HG02885 (cell line): ENCODE results near the gene OR13J1.

ENCODE experiments used
- ATAC-seq: cut with Tn5 transposase; IDR thresholded peaks from one replicate; pipeline ENCODE4 v1.9.1; 2021; ENCODE audit warnings: mild to moderate bottlenecking; ENCODE audit not compliant: unreplicated experiment, poor library complexity

OR13J1 gene

DNA sequence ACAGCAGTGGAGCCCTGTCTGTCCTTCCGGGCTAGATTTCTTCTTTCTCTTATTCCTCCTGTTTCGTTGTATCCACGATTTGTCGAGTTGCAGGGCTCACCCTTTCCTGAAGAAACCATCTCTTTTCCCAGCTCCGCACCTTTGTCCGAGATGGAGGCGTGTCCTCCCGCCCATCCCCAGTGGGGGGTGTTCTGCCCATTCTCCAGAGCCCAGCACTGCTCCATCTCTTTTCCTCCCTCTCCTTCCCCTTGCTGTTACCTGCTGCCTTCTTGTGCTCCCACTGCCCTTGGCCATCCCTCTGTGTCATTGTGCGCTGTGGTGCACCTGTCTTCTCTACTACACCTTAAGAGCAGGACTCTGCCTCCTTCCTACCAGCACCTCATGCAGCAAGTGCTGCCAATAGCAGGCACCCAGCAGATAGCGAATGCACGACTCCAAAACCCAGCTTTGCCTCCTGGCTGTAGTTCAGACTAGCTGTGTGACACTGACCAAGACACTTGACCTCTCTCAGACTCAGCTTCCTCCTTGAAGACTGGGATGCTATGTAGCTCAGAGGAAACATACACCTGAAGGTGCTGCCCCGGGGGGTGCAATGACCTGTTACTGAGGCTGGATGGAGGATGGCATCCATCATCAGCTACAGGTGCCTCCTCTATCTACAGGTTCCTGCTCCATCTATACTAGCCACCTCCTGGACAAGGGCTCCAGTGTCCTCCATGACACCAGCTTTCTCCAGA lies 8.9 kb downstream of the OR13J1 start:
- no peak for ATAC-seq

- no peak for ATAC-seq
Measured at GRCh38 chr9:35859990-35860339, 10.2 kb downstream of the OR13J1 start.

DNA sequence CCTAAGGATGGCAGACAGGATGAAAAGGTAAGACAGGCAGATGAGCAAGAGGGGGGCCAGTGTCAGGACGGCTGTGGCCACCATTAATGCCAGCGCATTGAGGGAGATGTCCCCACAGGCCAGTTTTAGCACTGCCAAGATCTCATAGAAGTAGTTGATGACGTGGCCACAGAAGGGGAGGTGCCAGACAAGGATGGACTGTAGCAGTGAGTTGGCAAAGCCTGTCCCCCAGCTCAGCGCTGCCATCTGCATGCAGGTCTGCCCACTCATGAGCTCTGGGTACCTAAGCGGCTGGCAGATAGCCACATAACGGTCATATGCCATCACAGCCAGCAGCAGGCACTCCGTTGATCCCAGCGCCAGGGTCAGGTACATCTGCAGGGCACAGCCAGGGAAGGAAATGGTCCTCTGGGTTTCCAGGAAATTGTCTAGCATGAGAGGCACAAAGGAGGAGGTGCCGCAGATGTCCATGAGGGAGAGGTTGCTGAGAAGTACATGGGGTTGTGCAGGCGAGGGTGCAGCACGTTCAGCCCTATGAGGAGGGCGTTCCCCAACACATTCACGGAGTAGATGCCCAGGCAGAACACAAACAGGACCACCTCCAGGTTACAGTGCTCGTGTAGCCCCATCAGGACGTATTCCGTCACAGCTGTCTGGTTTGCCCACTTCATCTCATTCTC lies 10.8 kb downstream of the OR13J1 start:
- ATAC-seq: no peak

- no peak for ATAC-seq
Measured at GRCh38 chr9:35858458-35858857, 11.7 kb downstream of the OR13J1 start.

- ATAC-seq: no peak
Measured at GRCh38 chr9:35856882-35857281, 13.3 kb downstream of the OR13J1 start.

DNA sequence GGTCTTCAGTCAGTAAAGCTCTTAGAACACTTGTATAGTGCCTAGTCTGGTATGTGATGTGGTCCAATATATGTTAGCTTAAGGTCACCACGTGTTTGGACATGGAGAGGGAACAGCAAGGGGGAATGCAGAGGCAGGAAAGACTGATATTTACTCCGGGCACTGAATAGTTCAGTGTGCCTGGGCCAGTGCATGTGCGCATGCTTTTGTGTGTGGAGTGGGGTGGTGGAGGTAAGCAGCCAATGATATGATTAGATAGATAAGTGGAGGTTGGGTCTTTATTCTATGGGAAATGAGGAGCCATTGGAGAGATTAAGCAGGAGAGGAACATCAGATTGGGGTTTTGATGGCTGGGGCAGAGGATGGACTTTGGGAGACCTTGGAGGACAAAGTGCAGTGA lies 14.0 kb downstream of the OR13J1 start:
- no peak for ATAC-seq

DNA sequence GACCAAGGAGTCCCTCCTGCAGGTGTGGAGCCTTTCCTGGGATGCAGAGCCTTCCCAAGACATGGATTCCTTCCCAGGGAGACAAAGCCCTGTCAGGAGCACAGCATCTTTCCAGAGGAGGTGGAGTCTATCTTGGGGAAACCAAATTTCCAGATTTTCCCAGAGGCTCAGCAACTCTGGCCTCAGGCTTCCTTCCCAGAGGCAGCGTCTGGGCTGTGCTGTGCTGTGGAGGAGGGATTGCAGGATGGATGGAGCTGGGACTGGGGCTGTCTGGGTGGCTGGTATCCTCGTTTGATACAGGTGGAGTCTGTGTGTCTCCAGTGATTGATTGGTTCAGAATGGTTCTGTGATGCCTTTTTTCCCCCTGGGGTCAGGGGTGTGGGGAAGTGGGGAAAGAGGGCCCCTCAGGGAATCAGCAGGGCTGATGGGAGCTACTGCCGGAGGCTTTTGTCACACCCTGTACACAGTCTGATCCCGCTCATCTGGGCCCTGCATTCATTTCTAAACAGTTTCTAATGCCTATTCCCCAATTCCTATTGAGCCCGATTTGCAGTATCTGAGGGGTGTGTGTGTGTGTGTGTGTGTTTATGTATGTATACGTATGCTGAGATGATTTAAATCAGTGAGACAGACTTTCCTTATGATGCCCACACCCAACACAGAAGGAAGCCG lies 16.0 kb downstream of the OR13J1 start:
- ATAC-seq: no peak

DNA sequence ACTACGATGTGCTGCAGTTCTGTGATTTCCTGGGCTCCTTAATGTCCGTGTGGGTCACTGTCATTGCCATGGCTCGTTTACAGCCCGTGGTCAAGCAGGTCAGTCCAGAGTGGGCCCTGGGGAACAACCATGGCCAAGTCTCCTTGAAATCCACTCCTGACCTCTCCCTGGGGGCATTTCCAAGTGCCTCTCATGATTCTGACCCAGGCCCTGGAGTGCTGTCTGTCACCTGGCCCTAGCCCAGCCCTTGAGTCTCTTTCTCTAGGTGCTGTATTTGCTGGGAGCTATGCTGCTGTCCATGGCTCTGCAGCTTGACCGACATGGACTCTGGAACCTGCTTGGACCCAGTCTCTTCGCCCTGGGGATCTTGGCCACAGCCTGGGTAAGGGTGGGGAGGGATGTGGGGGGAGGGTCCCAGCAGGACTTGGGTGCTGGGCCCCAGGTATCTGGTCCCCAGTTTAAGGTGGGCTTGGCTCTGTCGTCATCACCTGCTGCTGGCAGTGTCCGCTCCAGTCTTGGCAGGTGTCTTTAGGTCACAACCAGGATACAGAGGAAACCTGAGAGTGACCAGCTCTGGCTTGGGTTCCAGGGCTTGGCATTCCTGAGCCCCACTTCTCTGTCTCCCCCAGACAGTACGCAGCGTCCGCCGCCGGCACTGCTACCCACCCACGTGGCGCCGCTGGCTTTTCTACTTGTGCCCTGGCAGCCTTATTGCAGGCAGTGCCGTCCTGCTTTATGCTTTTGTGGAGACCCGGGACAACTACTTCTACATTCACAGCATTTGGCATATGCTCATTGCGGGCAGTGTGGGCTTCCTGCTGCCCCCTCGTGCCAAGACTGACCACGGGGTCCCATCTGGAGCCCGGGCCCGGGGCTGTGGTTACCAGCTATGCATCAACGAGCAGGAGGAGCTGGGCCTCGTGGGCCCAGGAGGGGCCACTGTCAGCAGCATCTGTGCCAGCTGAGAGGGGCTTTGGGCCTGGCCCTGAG lies 17.0 kb downstream of the OR13J1 start:
- no peak for ATAC-seq

GRCh38 chr9:35852267-35852815 lies 17.9 kb downstream of the OR13J1 start:
- no peak for ATAC-seq

DNA sequence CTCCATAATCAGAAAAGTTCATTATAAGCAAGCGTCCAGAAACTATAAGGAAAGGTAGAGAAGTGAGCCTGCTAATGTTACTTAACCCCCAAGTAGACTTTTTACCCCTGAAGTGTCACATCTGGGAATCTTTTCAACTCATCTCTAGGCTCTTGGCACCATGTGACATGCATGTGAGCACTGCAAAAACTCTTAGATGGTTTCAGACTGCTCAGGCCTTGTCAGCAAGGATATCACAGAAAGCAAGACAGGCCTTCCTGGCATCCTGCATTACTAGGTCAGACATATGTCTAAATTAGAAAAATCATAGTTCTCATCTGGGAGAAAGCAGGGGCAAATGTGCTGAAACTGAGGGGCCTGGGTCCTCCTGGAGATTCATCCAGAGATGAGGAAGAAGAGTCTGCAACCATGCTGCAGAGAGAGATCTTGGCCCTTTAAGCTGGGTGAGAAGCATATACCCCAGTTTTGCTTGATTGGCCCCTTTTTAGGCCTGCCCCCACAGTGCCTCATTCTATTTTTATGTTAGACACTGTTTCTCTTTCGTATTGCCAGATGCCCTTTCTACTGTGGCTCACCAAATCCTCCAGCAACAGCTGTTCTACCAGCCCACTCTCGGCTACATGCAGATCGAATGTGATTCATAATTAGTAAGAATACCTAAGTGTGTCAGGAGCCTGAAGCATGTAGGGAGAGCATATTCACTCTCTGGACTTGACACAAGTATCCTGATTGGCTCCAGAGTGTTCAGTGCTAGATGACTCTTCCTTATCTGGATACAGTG lies 22.2 kb downstream of the OR13J1 start:
- peak; percentile 90 for ATAC-seq

DNA sequence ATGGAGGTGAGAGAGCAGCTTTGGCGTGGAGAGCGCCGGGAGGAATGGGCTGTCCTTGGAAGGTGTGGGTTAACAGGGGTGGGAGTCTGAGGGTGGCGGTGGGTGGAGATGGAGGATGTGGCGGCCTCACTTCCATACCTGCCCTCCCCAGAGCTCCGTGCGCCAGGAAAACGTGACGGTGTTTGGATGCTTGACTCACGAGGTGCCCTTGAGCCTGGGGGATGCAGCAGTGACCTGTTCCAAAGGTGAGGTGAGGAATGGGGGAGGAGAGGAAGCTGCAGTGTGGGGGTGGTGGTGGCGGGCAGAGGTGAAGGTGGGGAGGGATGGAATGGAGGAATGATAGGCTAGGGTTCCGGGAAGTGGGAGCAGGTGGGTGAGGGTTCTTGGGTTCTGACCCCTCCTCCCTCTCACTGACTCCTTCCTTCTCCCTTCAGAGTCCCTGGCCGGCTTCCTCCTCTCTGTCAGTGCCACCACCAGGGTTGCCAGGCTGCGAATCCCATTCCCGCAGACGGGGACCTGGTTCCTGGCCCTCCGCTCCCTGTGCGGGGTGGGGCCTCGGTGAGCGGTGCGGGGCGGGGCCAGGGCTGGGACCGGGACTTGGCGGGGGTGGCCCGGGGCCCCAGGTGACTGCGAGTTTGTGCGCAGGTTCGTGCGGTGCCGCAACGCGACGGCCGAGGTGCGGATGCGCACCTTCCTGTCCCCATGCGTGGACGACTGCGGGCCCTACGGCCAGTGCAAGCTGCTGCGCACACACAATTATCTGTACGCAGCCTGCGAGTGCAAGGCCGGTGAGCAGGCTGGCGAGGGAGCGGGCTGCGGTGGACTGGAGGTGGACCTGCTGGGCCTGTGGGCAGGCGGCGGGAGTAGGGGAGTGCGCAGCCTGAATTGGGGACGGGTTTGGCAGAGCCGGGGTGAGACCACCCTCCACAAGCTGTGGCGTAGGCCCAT lies 24.1 kb downstream of the OR13J1 start:
- no peak for ATAC-seq

GRCh38 chr9:35844628-35845270 lies 25.5 kb downstream of the OR13J1 start:
- ATAC-seq: no peak

DNA sequence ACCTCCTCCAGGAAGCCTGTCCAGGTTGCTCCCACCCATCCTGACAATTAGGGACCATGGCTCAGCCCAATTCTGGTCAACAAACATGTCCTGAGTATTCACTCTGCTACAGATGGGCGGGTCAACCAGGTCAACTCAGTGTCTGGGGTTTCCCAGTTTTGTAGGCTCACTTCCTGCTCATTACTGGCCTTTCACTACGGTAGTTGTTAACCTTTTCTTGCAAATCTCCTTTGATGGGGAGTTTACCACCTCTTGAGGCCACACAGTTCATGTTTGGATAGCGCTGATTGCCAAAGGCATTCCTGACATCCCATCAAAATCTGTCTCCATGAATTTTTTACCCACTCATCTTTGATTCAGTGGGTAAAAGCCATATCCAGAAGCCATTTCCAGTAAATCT lies 27.4 kb downstream of the OR13J1 start:
- ATAC-seq: peak; percentile 86

DNA sequence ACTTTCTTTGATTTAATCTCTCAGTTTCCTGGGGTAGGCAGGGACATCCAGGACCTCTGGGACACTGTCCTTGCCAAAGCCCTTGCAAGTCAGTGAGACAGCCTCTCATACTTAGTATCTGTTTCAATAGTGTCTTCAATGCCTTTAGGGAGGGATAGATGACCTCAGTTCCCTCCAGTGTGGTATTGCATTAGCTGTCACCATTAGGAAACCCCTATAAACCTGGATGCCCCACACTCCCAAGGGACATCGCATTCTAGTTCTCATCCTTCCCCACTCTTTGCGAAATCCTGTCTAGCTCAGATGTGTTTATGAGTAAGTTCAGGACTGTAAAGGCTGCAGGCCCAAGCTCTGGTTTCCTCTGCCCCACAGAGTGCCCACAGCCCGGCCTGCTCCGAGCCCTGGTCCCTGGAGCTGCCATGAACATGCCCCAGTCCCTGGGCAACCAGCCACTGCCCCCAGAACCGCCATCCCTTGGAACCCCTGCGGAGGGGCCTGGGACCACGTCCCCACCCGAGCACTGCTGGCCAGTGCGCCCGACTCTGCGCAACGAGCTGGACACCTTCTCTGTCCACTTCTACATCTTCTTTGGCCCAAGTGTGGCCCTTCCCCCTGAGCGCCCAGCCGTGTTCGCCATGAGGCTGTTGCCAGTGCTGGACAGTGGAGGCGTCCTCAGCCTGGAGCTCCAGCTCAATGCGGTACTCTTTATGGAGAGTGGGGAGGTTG lies 28.0 kb downstream of the OR13J1 start:
- ATAC-seq: no peak

GRCh38 chr9:35841645-35841900 lies 28.6 kb downstream of the OR13J1 start:
- ATAC-seq: no peak

DNA sequence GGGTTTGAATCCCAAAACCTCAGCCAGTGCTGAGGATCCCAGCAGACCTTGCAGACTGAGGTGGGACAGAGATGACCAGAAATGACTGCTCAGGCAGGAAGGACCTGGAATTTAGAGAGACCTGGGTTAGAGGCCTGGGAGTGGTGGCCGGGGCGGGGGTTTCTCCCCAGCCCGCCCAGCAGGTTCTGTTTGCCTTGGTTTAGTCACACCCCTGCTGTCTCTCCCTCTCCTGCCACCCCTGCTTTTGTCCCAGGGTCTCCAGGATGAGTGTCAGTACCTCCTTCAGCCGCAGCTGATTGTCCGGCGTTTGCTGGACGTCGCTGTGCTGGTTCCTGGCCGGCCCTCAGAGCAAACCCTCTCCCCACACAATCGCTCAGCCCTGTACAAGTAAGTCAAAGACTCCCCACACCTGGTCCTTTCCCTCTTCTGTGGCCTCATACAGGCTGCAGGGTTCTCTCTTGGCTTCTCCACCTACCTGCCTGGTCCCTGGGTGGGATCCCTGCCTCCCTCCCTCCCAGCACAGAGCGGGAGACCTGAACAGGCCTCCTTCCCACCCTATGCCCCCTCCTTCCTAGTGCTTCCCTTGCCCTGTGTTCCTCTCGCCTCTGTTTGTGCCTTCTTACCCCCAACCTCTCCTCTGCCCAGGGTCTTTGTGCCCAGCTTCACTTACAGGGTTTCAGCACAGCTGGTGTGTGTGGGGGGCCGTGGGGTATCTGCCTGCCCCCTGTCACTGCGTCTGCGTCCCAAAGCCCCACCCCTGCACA lies 29.1 kb downstream of the OR13J1 start:
- ATAC-seq: no peak

DNA sequence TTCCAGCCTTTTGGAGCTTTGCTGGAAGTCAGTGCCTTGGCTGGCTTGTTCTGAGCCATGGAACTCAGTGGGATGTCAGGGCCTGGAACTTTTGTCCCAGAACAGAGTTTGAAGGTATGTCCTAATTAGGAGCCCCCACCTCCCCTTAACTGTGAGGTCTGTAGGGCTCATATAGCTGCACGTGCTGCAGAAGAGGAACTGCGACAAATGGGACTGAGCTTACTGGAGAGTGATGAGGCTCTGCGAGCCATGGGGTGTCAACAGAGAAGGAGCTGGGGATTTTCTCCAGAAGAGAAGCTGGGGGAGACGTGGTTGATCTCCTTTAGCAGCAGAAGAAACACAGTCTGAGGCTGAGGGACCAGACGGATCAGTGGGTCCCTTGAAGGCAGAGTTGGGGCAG lies 30.3 kb downstream of the OR13J1 start:
- ATAC-seq: no peak
